Pancreas (tissue), 10 donors: ENCODE measurements around the gene TEDC1. TPM values are rescaled to one million over a fixed set of nuclear protein-coding genes. Genes with fewer than 3 reads are reported as not detected.

ENCODE experiments used
- ATAC-seq, 4 donors: fragments of 200-7000 bp; cut with Tn5 transposase; one replicate each; pipeline versions ENCODE4 v1.8.0 to v1.9.1; 2020; ENCODE audit warnings: mild to moderate bottlenecking in 4 of 4, moderate library complexity in 4 of 4
- DNase-seq, 6 donors: peaks; one replicate each; pipeline ENCODE4 v3.0.0-alpha.2; 2020
- FAIRE-seq: peaks from 2 replicates; lab custom pipeline; 2012; peaks lifted over from hg19 to GRCh38; lab: Jason Lieb, UNC
- H3K27ac ChIP-seq, 4 donors: fragments of 200-600 bp; sonication (generic); 1 replicate in 3 of 4; 2 replicates in 1 of 4; pipeline versions ENCODE4 v1.5.0 to v1.8.0; 2020
- H3K27me3 ChIP-seq, 4 donors: fragments of 200-600 bp; one replicate each; pipeline ENCODE4 v1.8.0; 2021
- H3K36me3 ChIP-seq, 3 donors: fragments of 200-600 bp; sonication (generic) in 1 of 3; one replicate each; pipeline versions ENCODE4 v1.5.0 to v1.8.0; 2020 to 2021
- H3K4me1 ChIP-seq, 3 donors: fragments of 200-600 bp; one replicate each; pipeline ENCODE4 v1.8.0; 2021
- H3K4me3 ChIP-seq, 4 donors: fragments of 200-600 bp; sonication (generic) in 2 of 4; one replicate each; pipeline versions ENCODE4 v1.5.0 to v1.8.0; 2020 to 2021
- H3K9me3 ChIP-seq, 4 donors: fragments of 200-600 bp; one replicate each; pipeline ENCODE4 v1.8.0; 2021
- CTCF ChIP-seq, 4 donors: fragments of 200-600 bp; sonication (generic) in 3 of 4; IDR thresholded peaks; one replicate each; pipeline versions ENCODE4 v1.5.0 to v1.8.0; 2021; ENCODE audit warnings: antibody characterized with exemption in 4 of 4
- WGBS, 2 donors: extraction: QIAGEN DNeasy Blood & Tissue Kit; methylation state at CpG; one replicate each; pipeline ENCODE4 v1.1.7; 2013; 5-methylcytosine and 5-hydroxymethylcytosine counted together
- intact Hi-C, 3 donors: fragments of 100-400 bp; cut with DNase I; formaldehyde crosslinking; loops; one replicate each; pipeline versions ENCODE4 v1.11.1 to v1.14.2; 2022
- polyA plus RNA-seq, 2 donors: library from polyadenylated mRNA; stranded (reverse); fragments of 200-250 nt; gene quantifications; one replicate each; pipeline ENCODE4 v1.2.3, GENCODE V29; 2013
- total RNA-seq, 6 donors: library from RNA; stranded (reverse); fragmentation: NEBNext Ultra II Directional in 4 of 6; extraction: Animal tissue kit (Norgen Biotek cat#: 25700) in 4 of 6; gene quantifications; one replicate each; pipeline versions ENCODE4 v1.2.1 to v1.2.4, GENCODE V29; 2021 to 2023
- donor health status: healthy with polysubstance abuse.
- donor health status: DM: no; HTN: no; CAD: no; lungs with moderate emphysema.
- donor health status: DM: no; HTN: no; CAD: no.
- donor health status: control.
- donor health status: control.
- donor health status: Bipolar disorder and iron deficiency.
- donor health status: DM: yes; HTN: yes; CAD: no.
- donor health status: DM: no; HTN: no; CAD: no.
- donor health status: DM: no; HTN: no; CAD: no.
- donor health status: DM: yes; HTN: yes; CAD: no.

Gene TEDC1
- total and polyA plus RNA-seq, 8 donors: 2.0 to 21.5 (median 4.0) TPM

- intact Hi-C loops: loop anchor here in 2 of 3 donors (5.0 kb wide), 1 partner anchor 117 kb away; no protein-coding TSS in a partner anchor
- 66 to 71% methylated on average over 17 to 20 of the region's 20 CpGs for WGBS, 2 donors
- TF ChIP-seq CTCF (IDR thresholded peaks at IDR 0.05): no peak
- no peak for ATAC-seq
- H3K27ac ChIP-seq: peak overlapping the region in 3 of 4 donors; percentile 92 to 98 (median 95)
- peaks cover 0 to 27% (median 4%) of the 10 kb centered on the region in 3 donors for H3K4me1 ChIP-seq
- H3K9me3 ChIP-seq: no peaks in the 10 kb centered on the region
- H3K36me3 ChIP-seq: no peaks in the 10 kb centered on the region
- peak in 5 of 6 donors; percentile 29 to 87 (median 35) for DNase-seq
- H3K4me3 ChIP-seq: peak overlapping the region in 1 of 4 donors; percentile 54
- H3K27me3 ChIP-seq: peaks cover 0 to 11% (median 0%) of the 10 kb centered on the region in 4 donors
- FAIRE-seq: no peak
Observed at GRCh38 chr14:105488781-105489541, 2.1 kb upstream of the TEDC1 start.

GRCh38 chr14:105489542-105490266 is 1.3 kb upstream of the TEDC1 start:
- H3K36me3 ChIP-seq: no peaks in the 10 kb centered on the region
- H3K27ac ChIP-seq: peak overlapping the region; percentile 92 to 98 (median 96)
- TF ChIP-seq CTCF (IDR thresholded peaks at IDR 0.05): peak; percentile 31 to 47 (median 34)
- DNase-seq (peak; percentile 82 to 93 (median 90)), ATAC-seq (peak; percentile 51 to 59 (median 58)), FAIRE-seq (no peak)
- H3K4me1 ChIP-seq: peaks cover 0 to 27% (median 4%) of the 10 kb centered on the region in 3 donors
- peaks cover 0 to 11% (median 0%) of the 10 kb centered on the region in 4 donors for H3K27me3 ChIP-seq
- intact Hi-C loops: loop anchor here in 2 of 3 donors (5.0 kb wide), 1 partner anchor 117 kb away; no protein-coding TSS in a partner anchor
- WGBS, 2 donors: 1% methylated on average over 28 to 44 of the region's 44 CpGs
- H3K9me3 ChIP-seq: no peaks in the 10 kb centered on the region
- H3K4me3 ChIP-seq: peak overlapping the region; percentile 42 to 92 (median 52)

GRCh38 chr14:105490267-105490571 is 827 bp upstream of the TEDC1 start:
- no peak for TF ChIP-seq CTCF (IDR thresholded peaks at IDR 0.05)
- peak in 3 of 4 donors; percentile 0 to 2 (median 1) for ATAC-seq
- peaks cover 0 to 27% (median 4%) of the 10 kb centered on the region in 3 donors for H3K4me1 ChIP-seq
- intact Hi-C loops: no loop called here
- peak overlapping the region; percentile 92 to 98 (median 96) for H3K27ac ChIP-seq
- 0 to 1% methylated on average over 23 to 33 of the region's 33 CpGs for WGBS, 2 donors
- peaks cover 0 to 11% (median 0%) of the 10 kb centered on the region in 4 donors for H3K27me3 ChIP-seq
- H3K36me3 ChIP-seq: no peaks in the 10 kb centered on the region
- peak overlapping the region; percentile 42 to 92 (median 52) for H3K4me3 ChIP-seq
- FAIRE-seq: no peak
- H3K9me3 ChIP-seq: no peaks in the 10 kb centered on the region
- DNase-seq: peak in 4 of 6 donors; percentile 70 to 90 (median 80)

GRCh38 chr14:105491366-105491973 is 424 bp downstream of the TEDC1 start:
- H3K9me3 ChIP-seq: no peaks in the 10 kb centered on the region
- DNase-seq (peak; percentile 53 to 91 (median 82)), FAIRE-seq (no peak), ATAC-seq (no peak)
- no peaks in the 10 kb centered on the region for H3K36me3 ChIP-seq
- intact Hi-C loops: no loop called here
- no peak for TF ChIP-seq CTCF (IDR thresholded peaks at IDR 0.05)
- 1 to 2% methylated on average over 29 to 53 of the region's 53 CpGs for WGBS, 2 donors
- H3K4me1 ChIP-seq: peaks cover 0 to 17% (median 4%) of the 10 kb centered on the region in 3 donors
- H3K4me3 ChIP-seq: peak overlapping the region; percentile 54 to 69 (median 58)
- peaks cover 0 to 11% (median 0%) of the 10 kb centered on the region in 4 donors for H3K27me3 ChIP-seq
- peak overlapping the region; percentile 65 to 92 (median 74) for H3K27ac ChIP-seq
